Endothelial cell of umbilical vein (primary cell): ENCODE measurements around the gene TOM1L2. TPM values are rescaled to one million over a fixed set of nuclear protein-coding genes. Genes with fewer than 3 reads are reported as not detected.
"Not testable (repeated sequence)": the region's sequence is repeated elsewhere in the genome, so short reads cannot be mapped to it uniquely, and the experiment has no call there.

Source experiments
- BruUV-seq: library from RNA; stranded (reverse); fragments of 400-500 nt; replicated peaks from 2 replicates; lab custom pipeline; 2021; lab: Mats Ljungman, UMichigan
- CTCF ChIA-PET: fragments of 300-600, 350-600 bp; sonication (Branson Sonifier 250); formaldehyde crosslinking; loops from one replicate; lab custom pipeline; 2021; ENCODE audit warnings: antibody characterized with exemption, inconsistent platforms; lab: Charles Lee
- POLR2A ChIA-PET: fragments of 300-600, 350-600 bp; sonication (Branson Sonifier 250); formaldehyde crosslinking; loops from one replicate; lab custom pipeline; 2021; ENCODE audit warnings: antibody characterized with exemption, inconsistent platforms; lab: Charles Lee
- DNase-seq: peaks from one replicate; pipeline ENCODE4 v3.0.0-alpha.2; 2011; ENCODE audit warnings: low read depth, low spot score
- FAIRE-seq: peaks from 2 replicates; lab custom pipeline; 2011; peaks lifted over from hg19 to GRCh38; lab: Jason Lieb, UNC
- H2AFZ ChIP-seq: 2 replicates; pipeline ENCODE4 v1.6.0; 2012; ENCODE audit warnings: low read depth, low read length, control low read depth, inconsistent platforms
- H3K27ac ChIP-seq: 2 replicates; pipeline ENCODE4 v1.5.1; 2011; ENCODE audit warnings: low read depth, mild to moderate bottlenecking, control low read depth, low read length, moderate library complexity; ENCODE audit not compliant: insufficient read depth
- H3K27me3 ChIP-seq, 2 experiments: 2 replicates each; pipeline versions ENCODE4 v1.6.0 to v1.6.1; 2011; ENCODE audit warnings: low read length in 2 of 2, mixed read lengths in 1 of 2; ENCODE audit not compliant: control insufficient read depth in 2 of 2, insufficient read depth in 2 of 2
- H3K36me3 ChIP-seq, 2 experiments: 2 replicates in 1 of 2; 3 replicates in 1 of 2; pipeline ENCODE4 v1.5.1; 2011; ENCODE audit warnings: low read length in 2 of 2, mild to moderate bottlenecking in 1 of 2, moderate library complexity in 1 of 2; ENCODE audit not compliant: control insufficient read depth in 2 of 2, insufficient read depth in 2 of 2; ENCODE audit errors: extremely low read depth in 1 of 2
- H3K4me1 ChIP-seq: 3 replicates; pipeline ENCODE4 v1.5.1; 2011; ENCODE audit warnings: mild to moderate bottlenecking, low read length; ENCODE audit not compliant: control insufficient read depth, insufficient read depth; ENCODE audit errors: extremely low read depth
- H3K4me2 ChIP-seq: 2 replicates; pipeline ENCODE4 v1.6.1; 2011; ENCODE audit warnings: low read length, control low read depth, mixed read lengths; ENCODE audit not compliant: insufficient read depth
- H3K4me3 ChIP-seq, 3 experiments: fragments of 200-600 bp in 1 of 3; sonication (generic), shearing (Covaris generic) in 1 of 3; replicated peaks in 1 of 3; 2 replicates each; pipeline ENCODE4 v1.5.1; 2011 to 2016; ENCODE audit warnings: control low read depth in 3 of 3, low read length in 3 of 3, mild to moderate bottlenecking in 2 of 3, inconsistent platforms in 1 of 3, low read depth in 1 of 3, moderate library complexity in 1 of 3; ENCODE audit not compliant: insufficient read depth in 1 of 3
- H3K79me2 ChIP-seq: 2 replicates; pipeline ENCODE4 v1.6.0; 2012; ENCODE audit warnings: low read length, inconsistent platforms; ENCODE audit not compliant: control insufficient read depth, insufficient read depth
- H3K9ac ChIP-seq: replicated peaks from 2 replicates; pipeline ENCODE3; 2011; ENCODE audit warnings: low read length, control low read depth; ENCODE audit not compliant: insufficient read depth; ENCODE audit errors: extremely low read depth
- H3K9me1 ChIP-seq: replicated peaks from 3 replicates; pipeline ENCODE4 v1.6.0; 2011; ENCODE audit warnings: mild to moderate bottlenecking, low read length; ENCODE audit not compliant: control insufficient read depth, insufficient read depth; ENCODE audit errors: extremely low read depth
- H3K9me3 ChIP-seq: replicated peaks from 2 replicates; pipeline ENCODE4 v1.5.1; 2012; ENCODE audit warnings: low read length, inconsistent platforms; ENCODE audit not compliant: control insufficient read depth, insufficient read depth
- H4K20me1 ChIP-seq: replicated peaks from 2 replicates; pipeline ENCODE3; 2011; ENCODE audit warnings: mild to moderate bottlenecking, low read length; ENCODE audit not compliant: control insufficient read depth, insufficient read depth; ENCODE audit errors: extremely low read depth
- POLR2A ChIP-seq: IDR thresholded peaks from 2 replicates; pipeline ENCODE4 v1.6.1; 2012; ENCODE audit warnings: low read depth, mild to moderate bottlenecking, control low read depth, low read length
- dilution Hi-C: fragments of 300-500 bp; cut with MboI; formaldehyde crosslinking; loops from one replicate; pipeline ENCODE4 v1.15.0; 2019; ENCODE audit warnings: low sequenced_read_pairs; ENCODE audit not compliant: extremely low pct_ligation_motif_present
- intact Hi-C: fragments of 100-400 bp; cut with micrococcal nuclease; formaldehyde crosslinking; loops from one replicate; pipeline ENCODE4 v1.10.0; 2022
- polyA plus RNA-seq, 4 experiments: library from polyadenylated mRNA; depleted of rRNA in 3 of 4; stranded (reverse) in 3 of 4; unstranded in 1 of 4; fragments of >200 nt; gene quantifications; 2 replicates each; pipeline versions ENCODE4 v1.2.1 to v1.2.3, GENCODE V29; 2011 to 2012; ENCODE audit warnings: missing spikeins in 1 of 4
- total RNA-seq: library from RNA; stranded (reverse); gene quantifications from 2 replicates; pipeline ENCODE4 v1.2.3, GENCODE V29; 2021

The TOM1L2 gene
- total and polyA plus RNA-seq, 2 donors (not counting 3 experiments of a cell fraction or from before 2014, with no cell fraction given), result 31.7 to 37.6 TPM

- Histone ChIP-seq H3K9ac (no peak overlapping the region), H2AFZ (no peak overlapping the region), H3K4me2 (no peak overlapping the region), H3K4me3 (no peak overlapping the region), H3K36me3 (peaks cover 6 to 17% of the 10 kb centered on the region in 2 experiments), H3K9me1 (no peaks in the 10 kb centered on the region), H3K4me1 (peaks cover 3% of the 10 kb centered on the region), H3K27ac (no peak overlapping the region), H3K79me2 (no peaks in the 10 kb centered on the region), H3K27me3 (no peaks in the 10 kb centered on the region), H4K20me1 (no peaks in the 10 kb centered on the region), H3K9me3 (no peaks in the 10 kb centered on the region)
- intact Hi-C loops (no loop called here), dilution Hi-C loops (no loop called here)
- FAIRE-seq (no peak), DNase-seq (no peak)
- CTCF ChIA-PET, result interaction anchor here (1.0 to 8.9 kb wide), 2 partner anchors 49 to 53 kb away, joined by 3 to 68 read pairs; no protein-coding TSS in a partner anchor
- TF ChIP-seq POLR2A, result no peak
- POLR2A ChIA-PET, result interaction anchor here (0.7 kb wide), 1 partner anchor 32 kb away, joined by 4 read pairs; no protein-coding TSS in a partner anchor
- BruUV-seq, result no TSS peak
Measured at GRCh38 chr17:17808706-17809432, 163.3 kb downstream of the TOM1L2 start.

- H3K4me1 ChIP-seq, H4K20me1 ChIP-seq, H3K27me3 ChIP-seq, H3K9me3 ChIP-seq, H3K4me3 ChIP-seq, H3K9me1 ChIP-seq, H3K9ac ChIP-seq, BruUV-seq, intact Hi-C loops, dilution Hi-C loops, H3K27ac ChIP-seq, H3K4me2 ChIP-seq, H2AFZ ChIP-seq, H3K79me2 ChIP-seq, FAIRE-seq, DNase-seq: not testable (repeated sequence)
- H3K36me3 ChIP-seq, result peaks cover 5 to 21% of the 10 kb centered on the region in 2 experiments
- POLR2A ChIA-PET, result interaction anchor here (0.7 kb wide), 1 partner anchor 33 kb away, joined by 4 read pairs; no protein-coding TSS in a partner anchor
- CTCF ChIA-PET, result interaction anchor here (1.0 to 8.9 kb wide), 3 partner anchors 50 to 127 kb away, joined by 3 to 68 read pairs (median 7); partner anchors contain the start of gene RAI1
Measured at GRCh38 chr17:17808200-17808599, 164.0 kb downstream of the TOM1L2 start.
